ENCODE data around the gene SEMA3D.

The SEMA3D gene

DNA sequence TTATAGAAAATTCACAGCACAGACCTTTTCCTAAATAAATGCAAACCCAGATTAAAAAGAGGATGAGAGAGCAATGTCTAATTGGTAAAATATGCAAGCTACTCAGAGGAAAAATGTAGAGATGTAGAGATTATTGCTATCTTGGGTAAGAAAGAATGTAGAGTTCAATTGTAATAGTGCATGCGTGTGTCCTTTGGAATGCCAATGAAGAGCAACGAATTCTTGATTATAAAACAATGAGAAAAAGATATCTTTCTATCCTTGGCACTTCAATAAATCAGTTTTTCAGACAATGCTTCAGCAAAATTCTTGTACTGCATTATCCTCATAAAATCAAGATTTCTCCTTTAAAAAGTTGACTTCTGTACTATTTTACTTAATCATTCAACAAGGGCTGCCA lies 50.9 kb downstream of the SEMA3D start:
- no peak overlapping the region for H3K27ac ChIP-seq
- DNase-seq (ENCODE audit: low spot score), result no peak
- TF ChIP-seq, protein P1, sequence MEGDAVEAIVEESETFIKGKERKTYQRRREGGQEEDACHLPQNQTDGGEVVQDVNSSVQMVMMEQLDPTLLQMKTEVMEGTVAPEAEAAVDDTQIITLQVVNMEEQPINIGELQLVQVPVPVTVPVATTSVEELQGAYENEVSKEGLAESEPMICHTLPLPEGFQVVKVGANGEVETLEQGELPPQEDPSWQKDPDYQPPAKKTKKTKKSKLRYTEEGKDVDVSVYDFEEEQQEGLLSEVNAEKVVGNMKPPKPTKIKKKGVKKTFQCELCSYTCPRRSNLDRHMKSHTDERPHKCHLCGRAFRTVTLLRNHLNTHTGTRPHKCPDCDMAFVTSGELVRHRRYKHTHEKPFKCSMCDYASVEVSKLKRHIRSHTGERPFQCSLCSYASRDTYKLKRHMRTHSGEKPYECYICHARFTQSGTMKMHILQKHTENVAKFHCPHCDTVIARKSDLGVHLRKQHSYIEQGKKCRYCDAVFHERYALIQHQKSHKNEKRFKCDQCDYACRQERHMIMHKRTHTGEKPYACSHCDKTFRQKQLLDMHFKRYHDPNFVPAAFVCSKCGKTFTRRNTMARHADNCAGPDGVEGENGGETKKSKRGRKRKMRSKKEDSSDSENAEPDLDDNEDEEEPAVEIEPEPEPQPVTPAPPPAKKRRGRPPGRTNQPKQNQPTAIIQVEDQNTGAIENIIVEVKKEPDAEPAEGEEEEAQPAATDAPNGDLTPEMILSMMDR (IDR thresholded peaks at IDR 0.05), result no peak
- H3K4me3 ChIP-seq, result no peak overlapping the region

GRCh38 chr7:85133560-85133959 lies 53.3 kb downstream of the SEMA3D start:
- no peak for DNase-seq (ENCODE audit: low spot score)
- TF ChIP-seq, protein P1 (IDR thresholded peaks at IDR 0.05), result no peak

GRCh38 chr7:85133006-85133405 lies 53.9 kb downstream of the SEMA3D start:
- DNase-seq (ENCODE audit: low spot score), result no peak
- Histone ChIP-seq H3K4me3 (no peak overlapping the region), H3K27ac (no peak overlapping the region)
- TF ChIP-seq, protein P1 (IDR thresholded peaks at IDR 0.05), result no peak

More at GRCh38 chr7:85133560-85133959, 53.3 kb downstream of the SEMA3D start:
- Histone ChIP-seq H3K4me3 (no peak overlapping the region), H3K27ac (no peak overlapping the region)

- TF ChIP-seq, protein P1 (IDR thresholded peaks at IDR 0.05), result no peak
- DNase-seq (ENCODE audit: low spot score), result no peak
Observed at GRCh38 chr7:85130702-85131101, 56.2 kb downstream of the SEMA3D start.

DNA sequence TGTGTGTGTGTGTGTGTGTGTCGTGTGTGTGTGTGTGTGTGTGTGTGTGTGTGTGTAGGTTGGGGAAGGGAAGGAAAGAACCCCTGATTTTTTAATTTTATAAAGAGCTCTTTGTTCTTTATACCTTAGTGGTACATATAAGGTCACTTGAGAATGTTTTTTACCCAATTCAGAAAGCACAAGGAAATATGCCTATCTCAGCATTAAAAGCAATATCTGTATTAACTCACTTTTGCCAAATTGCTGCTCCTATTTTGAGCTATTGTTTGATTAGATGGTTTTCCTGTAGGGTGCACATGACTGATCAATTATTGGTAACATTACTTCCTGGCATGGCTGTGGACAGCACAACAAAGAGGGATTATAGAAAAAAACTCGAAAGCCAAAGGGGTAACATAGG lies 60.5 kb downstream of the SEMA3D start:
- Histone ChIP-seq H3K27ac (no peak overlapping the region), H3K4me3 (no peak overlapping the region)
- TF ChIP-seq, protein P1 (IDR thresholded peaks at IDR 0.05), result no peak
- no peak for DNase-seq (ENCODE audit: low spot score)

More at GRCh38 chr7:85130702-85131101, 56.2 kb downstream of the SEMA3D start:
- Histone ChIP-seq H3K4me3 (no peak overlapping the region), H3K27ac (no peak overlapping the region)

GRCh38 chr7:85125651-85126131 lies 61.2 kb downstream of the SEMA3D start:
- Histone ChIP-seq H3K27ac (no peak overlapping the region), H3K4me3 (no peak overlapping the region)
- no peak for DNase-seq (ENCODE audit: low spot score)
- TF ChIP-seq, protein P1 (IDR thresholded peaks at IDR 0.05), result no peak

- DNase-seq (ENCODE audit: low spot score), result no peak
- H3K4me3 ChIP-seq, result no peak overlapping the region
- TF ChIP-seq, protein P1 (IDR thresholded peaks at IDR 0.05), result no peak
- no peak overlapping the region for H3K27ac ChIP-seq
Observed at GRCh38 chr7:85125176-85125575, 61.7 kb downstream of the SEMA3D start.
